ENCODE data around the gene FAM20C.

FAM20C gene

DNA sequence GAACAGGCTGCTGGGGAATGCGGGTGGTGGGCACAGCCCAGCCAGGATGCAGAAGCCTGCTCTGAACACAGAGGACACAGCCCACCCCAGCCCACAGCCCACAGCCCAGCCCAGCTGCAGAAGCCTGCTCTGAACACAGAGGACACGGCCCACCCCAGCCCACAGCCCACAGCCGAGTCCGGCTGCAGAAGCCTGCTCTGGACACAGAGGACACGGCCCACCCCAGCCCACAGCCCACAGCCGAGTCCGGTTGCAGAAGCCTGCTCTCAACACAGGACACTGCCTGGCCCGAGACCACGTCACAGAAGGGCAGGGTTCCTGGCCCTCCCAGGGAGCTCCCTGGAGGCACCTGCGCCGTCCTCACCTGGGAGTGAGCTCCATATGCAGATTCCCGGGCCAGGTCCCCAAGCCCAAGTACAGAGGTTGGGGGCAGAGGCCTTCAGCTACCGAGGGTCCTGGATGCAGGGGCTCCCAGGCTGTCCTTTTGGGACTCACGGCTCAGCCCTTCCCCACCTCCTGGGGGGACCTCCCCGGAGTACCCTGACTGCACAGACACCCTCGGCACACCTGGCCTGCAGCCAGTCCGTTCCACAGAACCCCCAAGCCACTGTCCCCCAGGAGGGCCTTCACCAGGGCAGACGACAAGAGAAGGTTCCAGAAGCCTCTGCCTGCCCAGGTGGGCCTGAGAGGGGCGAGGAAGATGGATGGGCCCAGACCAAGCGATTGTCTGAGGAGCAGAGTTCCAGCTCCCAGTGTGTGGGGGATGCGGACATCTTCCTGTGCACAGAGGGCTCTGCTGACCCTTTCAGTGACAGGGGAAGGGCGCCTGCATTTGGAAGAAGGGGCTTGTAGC lies 73.9 kb downstream of the FAM20C start:
- Histone ChIP-seq H2AFZ (ENCODE audit: low read depth, low read length) (no peak overlapping the region), H3K79me2 (ENCODE audit: low read length) (no peaks in the 10 kb centered on the region), H4K20me1 (ENCODE audit: insufficient read depth, low read length) (no peaks in the 10 kb centered on the region), H3K27me3 (ENCODE audit: low read depth, low read length) (no peaks in the 10 kb centered on the region), H3K9ac (ENCODE audit: low read length) (no peak overlapping the region), H3K9me3 (ENCODE audit: insufficient read depth, low read length) (no peaks in the 10 kb centered on the region), H3K4me1 (ENCODE audit: low read length) (0 out of 2 replicates have a peak, but pooled peaks cover 3% of the 10 kb centered on the region), H3K36me3 (replicated peaks; ENCODE audit: low read depth, low read length) (no peaks in the 10 kb centered on the region), H3K27ac (ENCODE audit: low read length) (no peak overlapping the region), H3K4me3 (ENCODE audit: low read length) (no peak overlapping the region), H3K4me2 (ENCODE audit: low read length) (no peak overlapping the region)
- TF ChIP-seq, protein P1, sequence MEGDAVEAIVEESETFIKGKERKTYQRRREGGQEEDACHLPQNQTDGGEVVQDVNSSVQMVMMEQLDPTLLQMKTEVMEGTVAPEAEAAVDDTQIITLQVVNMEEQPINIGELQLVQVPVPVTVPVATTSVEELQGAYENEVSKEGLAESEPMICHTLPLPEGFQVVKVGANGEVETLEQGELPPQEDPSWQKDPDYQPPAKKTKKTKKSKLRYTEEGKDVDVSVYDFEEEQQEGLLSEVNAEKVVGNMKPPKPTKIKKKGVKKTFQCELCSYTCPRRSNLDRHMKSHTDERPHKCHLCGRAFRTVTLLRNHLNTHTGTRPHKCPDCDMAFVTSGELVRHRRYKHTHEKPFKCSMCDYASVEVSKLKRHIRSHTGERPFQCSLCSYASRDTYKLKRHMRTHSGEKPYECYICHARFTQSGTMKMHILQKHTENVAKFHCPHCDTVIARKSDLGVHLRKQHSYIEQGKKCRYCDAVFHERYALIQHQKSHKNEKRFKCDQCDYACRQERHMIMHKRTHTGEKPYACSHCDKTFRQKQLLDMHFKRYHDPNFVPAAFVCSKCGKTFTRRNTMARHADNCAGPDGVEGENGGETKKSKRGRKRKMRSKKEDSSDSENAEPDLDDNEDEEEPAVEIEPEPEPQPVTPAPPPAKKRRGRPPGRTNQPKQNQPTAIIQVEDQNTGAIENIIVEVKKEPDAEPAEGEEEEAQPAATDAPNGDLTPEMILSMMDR (IDR thresholded peaks at IDR 0.05; ENCODE audit: low read depth, low read length) = no peak
- no peak for TF ChIP-seq EZH2phosphoT487 (IDR thresholded peaks at IDR 0.05; ENCODE audit: low read depth)

DNA sequence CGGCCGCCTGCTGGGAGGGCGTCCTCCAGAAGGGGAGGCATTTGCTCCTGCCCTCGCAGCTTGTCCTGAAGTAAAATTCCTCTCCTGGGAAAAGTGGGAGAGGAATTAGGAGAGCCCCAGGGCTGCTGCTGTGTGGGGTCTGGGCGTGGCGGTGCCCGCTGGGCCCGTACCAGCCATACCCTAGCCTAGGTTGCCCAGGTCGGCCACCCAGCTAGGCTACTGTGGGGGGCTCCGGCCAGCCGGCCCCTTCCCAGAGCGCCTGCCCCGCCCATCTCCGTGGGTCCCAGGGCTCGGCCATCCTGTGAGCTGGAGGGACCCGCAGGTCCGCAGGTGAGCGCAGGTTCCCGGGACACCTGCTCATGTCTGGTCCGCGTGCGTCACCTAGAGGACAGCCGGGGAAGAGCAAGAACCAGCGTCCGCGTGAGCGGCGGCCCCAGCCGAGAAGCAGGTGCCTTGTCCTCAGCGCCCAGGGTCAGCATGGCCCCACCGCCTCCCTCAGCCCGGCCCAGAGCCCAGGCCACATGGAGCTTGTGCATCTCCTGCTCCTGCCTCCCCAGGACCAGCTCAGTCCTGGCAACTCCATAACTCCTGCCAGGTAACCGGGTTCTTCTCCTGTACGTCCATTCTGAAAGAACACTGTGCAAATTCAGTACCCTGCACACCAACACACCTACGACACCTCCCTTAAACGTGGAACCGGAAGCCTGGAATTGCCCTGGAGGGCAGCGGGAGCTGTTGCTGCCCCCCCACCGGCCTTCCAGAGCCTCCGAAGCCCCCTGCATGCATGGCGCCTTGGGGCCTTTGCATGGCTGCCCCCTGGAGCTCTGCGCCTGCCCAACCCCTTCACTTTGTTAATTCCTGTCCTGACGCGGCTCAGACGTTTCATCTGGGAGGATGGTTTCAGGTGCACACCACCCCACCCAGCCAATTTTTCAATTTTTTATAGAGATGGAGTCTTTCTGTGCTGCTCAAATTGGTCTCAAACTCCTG lies 74.8 kb downstream of the FAM20C start:
- no peak overlapping the region for H3K27ac ChIP-seq (ENCODE audit: low read length)
- no peaks in the 10 kb centered on the region for H3K36me3 ChIP-seq (replicated peaks; ENCODE audit: low read depth, low read length)
- TF ChIP-seq, protein P1 (IDR thresholded peaks at IDR 0.05; ENCODE audit: low read depth, low read length) = no peak
- TF ChIP-seq EZH2phosphoT487 (IDR thresholded peaks at IDR 0.05; ENCODE audit: low read depth) = no peak
- no peaks in the 10 kb centered on the region for H3K9me3 ChIP-seq (ENCODE audit: insufficient read depth, low read length)
- H3K4me3 ChIP-seq (ENCODE audit: low read length) = no peak overlapping the region
- H3K79me2 ChIP-seq (ENCODE audit: low read length) = no peaks in the 10 kb centered on the region
- H3K9ac ChIP-seq (ENCODE audit: low read length) = no peak overlapping the region
- H3K27me3 ChIP-seq (ENCODE audit: low read depth, low read length) = no peaks in the 10 kb centered on the region
- H3K4me2 ChIP-seq (ENCODE audit: low read length) = no peak overlapping the region
- 0 out of 2 replicates have a peak, but pooled peaks cover 3% of the 10 kb centered on the region for H3K4me1 ChIP-seq (ENCODE audit: low read length)
- H2AFZ ChIP-seq (ENCODE audit: low read depth, low read length) = no peak overlapping the region
- no peaks in the 10 kb centered on the region for H4K20me1 ChIP-seq (ENCODE audit: insufficient read depth, low read length)

DNA sequence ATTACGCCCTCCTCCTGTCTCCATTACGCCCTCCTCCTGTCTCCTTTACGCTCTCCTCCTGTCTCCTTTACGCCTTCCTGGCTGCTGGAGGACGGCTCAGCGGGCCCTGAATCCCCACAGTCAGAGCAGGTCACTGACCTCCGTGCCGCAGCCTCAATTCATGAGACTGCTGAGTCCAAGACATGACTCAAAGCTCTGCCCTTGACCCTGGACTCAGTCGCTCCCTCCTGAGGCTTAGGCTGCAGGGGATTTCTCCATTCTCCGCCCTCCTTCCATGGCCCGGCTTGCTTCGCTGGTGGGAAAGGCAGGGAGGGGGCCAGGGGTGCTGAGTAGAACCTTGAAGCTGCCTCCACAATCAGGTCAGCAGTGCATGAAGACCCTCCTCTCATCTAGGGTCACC lies 76.6 kb downstream of the FAM20C start:
- H3K4me2 ChIP-seq (ENCODE audit: low read length) = no peak overlapping the region
- 0 out of 2 replicates have a peak, but pooled peaks cover 3% of the 10 kb centered on the region for H3K4me1 ChIP-seq (ENCODE audit: low read length)
- H3K9ac ChIP-seq (ENCODE audit: low read length) = no peak overlapping the region
- no peaks in the 10 kb centered on the region for H3K79me2 ChIP-seq (ENCODE audit: low read length)
- H3K36me3 ChIP-seq (replicated peaks; ENCODE audit: low read depth, low read length) = no peaks in the 10 kb centered on the region
- TF ChIP-seq EZH2phosphoT487 (IDR thresholded peaks at IDR 0.05; ENCODE audit: low read depth) = no peak
- TF ChIP-seq, protein P1 (IDR thresholded peaks at IDR 0.05; ENCODE audit: low read depth, low read length) = no peak
- H2AFZ ChIP-seq (ENCODE audit: low read depth, low read length) = no peak overlapping the region
- H4K20me1 ChIP-seq (ENCODE audit: insufficient read depth, low read length) = no peaks in the 10 kb centered on the region
- no peaks in the 10 kb centered on the region for H3K9me3 ChIP-seq (ENCODE audit: insufficient read depth, low read length)
- no peak overlapping the region for H3K27ac ChIP-seq (ENCODE audit: low read length)
- H3K4me3 ChIP-seq (ENCODE audit: low read length) = no peak overlapping the region
- H3K27me3 ChIP-seq (ENCODE audit: low read depth, low read length) = no peaks in the 10 kb centered on the region

DNA sequence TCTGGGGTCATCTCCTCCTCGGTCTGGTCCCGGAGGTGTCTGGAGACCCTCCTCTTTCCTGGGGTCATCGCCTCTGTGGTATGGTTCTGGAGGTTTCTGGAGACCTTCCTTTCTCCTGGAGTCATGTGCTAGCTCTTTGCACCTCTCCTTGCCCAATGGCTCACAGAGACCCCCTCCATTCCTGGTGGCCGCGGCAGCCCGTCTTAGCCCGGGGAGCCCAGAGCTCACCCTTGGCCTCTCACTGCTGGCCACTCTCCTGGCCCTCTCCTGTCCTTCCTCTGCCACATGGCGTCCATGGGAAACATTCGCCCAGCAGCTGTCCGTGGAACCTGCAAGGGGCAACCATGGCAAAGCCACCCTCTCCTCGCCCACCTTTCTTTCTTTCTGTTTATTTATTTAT lies 77.3 kb downstream of the FAM20C start:
- Histone ChIP-seq H3K4me2 (ENCODE audit: low read length) (no peak overlapping the region), H3K9ac (ENCODE audit: low read length) (no peak overlapping the region), H3K79me2 (ENCODE audit: low read length) (no peaks in the 10 kb centered on the region), H3K4me1 (ENCODE audit: low read length) (no peaks in the 10 kb centered on the region), H3K27ac (ENCODE audit: low read length) (no peak overlapping the region), H2AFZ (ENCODE audit: low read depth, low read length) (no peak overlapping the region), H3K36me3 (replicated peaks; ENCODE audit: low read depth, low read length) (no peaks in the 10 kb centered on the region), H3K4me3 (ENCODE audit: low read length) (no peak overlapping the region), H4K20me1 (ENCODE audit: insufficient read depth, low read length) (no peaks in the 10 kb centered on the region), H3K27me3 (ENCODE audit: low read depth, low read length) (no peaks in the 10 kb centered on the region), H3K9me3 (ENCODE audit: insufficient read depth, low read length) (no peaks in the 10 kb centered on the region)
- no peak for TF ChIP-seq EZH2phosphoT487 (IDR thresholded peaks at IDR 0.05; ENCODE audit: low read depth)
- TF ChIP-seq, protein P1 (IDR thresholded peaks at IDR 0.05; ENCODE audit: low read depth, low read length) = no peak
